Thoracic aorta (tissue), 2 donors: ENCODE results near the gene BICRA. TPM values are rescaled to one million over a fixed set of nuclear protein-coding genes. Genes with fewer than 3 reads are reported as not detected.
"Not testable (repeated sequence)": the region's sequence is repeated elsewhere in the genome, so short reads cannot be mapped to it uniquely, and the experiment has no call there.

ENCODE experiments used
- ATAC-seq: fragments of 150-250 bp; one replicate; pipeline ENCODE4 v1.8.0; 2017; ENCODE audit warnings: low read depth; ENCODE audit not compliant: insufficient number of reproducible peaks, low FRiP score
- DNase-seq: peaks from one replicate; pipeline ENCODE4 v3.0.0-alpha.2; 2020; ENCODE audit warnings: low spot score
- H3K27ac ChIP-seq, 2 donors: fragments of 200-600 bp; sonication (generic); 1 replicate in 1 of 2; 2 replicates in 1 of 2; pipeline ENCODE4 v1.5.1; 2016; ENCODE audit warnings: mild to moderate bottlenecking in 2 of 2, moderate library complexity in 2 of 2
- H3K27me3 ChIP-seq: fragments of 200-600 bp; sonication (generic); replicated peaks from 2 replicates; pipeline ENCODE4 v1.6.0; 2016; ENCODE audit warnings: mild to moderate bottlenecking; ENCODE audit not compliant: insufficient read depth
- H3K36me3 ChIP-seq: fragments of 200-600 bp; sonication (generic); one replicate; pipeline ENCODE4 v1.5.1; 2016
- H3K4me1 ChIP-seq, 2 donors: fragments of 200-600 bp; sonication (generic); 1 replicate in 1 of 2; 2 replicates in 1 of 2; pipeline versions ENCODE4 v1.5.1 to v1.6.0; 2016; ENCODE audit warnings: low read depth in 2 of 2, mild to moderate bottlenecking in 1 of 2; ENCODE audit not compliant: control insufficient read depth in 1 of 2
- H3K4me3 ChIP-seq: fragments of 200-600 bp; sonication (generic); 2 replicates; pipeline ENCODE4 v1.5.1; 2016; ENCODE audit warnings: mild to moderate bottlenecking
- H3K9me3 ChIP-seq: fragments of 200-600 bp; sonication (generic); 2 replicates; pipeline ENCODE4 v1.5.1; 2016
- CTCF ChIP-seq: fragments of 200-600 bp; sonication (generic); IDR thresholded peaks from one replicate; pipeline ENCODE4 v1.5.1; 2019; ENCODE audit warnings: antibody characterized with exemption
- total RNA-seq, 2 donors: library from RNA; depleted of rRNA; stranded (reverse); fragments of >200 nt; gene quantifications; one replicate each; pipeline versions ENCODE4 v1.1.0 to v1.2.3, GENCODE V29; 2016

The BICRA gene
- total RNA-seq, 2 donors from 2014 or later: 10.8 to 18.4 TPM

- Histone ChIP-seq H3K27ac (peak overlapping the region in 1 of 2 donors; percentile 98), H3K9me3 (no peaks in the 10 kb centered on the region), H3K4me1 (peaks cover 22% of the 10 kb centered on the region in 2 donors), H3K36me3 (peaks cover 40% of the 10 kb centered on the region), H3K27me3 (no peaks in the 10 kb centered on the region), H3K4me3 (no peak overlapping the region)
- no peak for ATAC-seq
- no peak for TF ChIP-seq CTCF
- no peak for DNase-seq
Observed at GRCh38 chr19:47740866-47741519, 132.1 kb downstream of the BICRA start.

- no peak for ATAC-seq
- peaks cover 34% of the 10 kb centered on the region for H3K36me3 ChIP-seq
- no peak for DNase-seq
- no peaks in the 10 kb centered on the region for H3K27me3 ChIP-seq
- H3K4me1 ChIP-seq: peaks cover 29% of the 10 kb centered on the region in 2 donors
- TF ChIP-seq CTCF: no peak
- no peak overlapping the region for H3K4me3 ChIP-seq
- H3K27ac ChIP-seq: peak overlapping the region; percentile 92 to 98
- H3K9me3 ChIP-seq: no peaks in the 10 kb centered on the region
Observed at GRCh38 chr19:47741544-47742140, 132.7 kb downstream of the BICRA start.

- no peak for ATAC-seq
- TF ChIP-seq CTCF: no peak
- Histone ChIP-seq H3K36me3 (peaks cover 36% of the 10 kb centered on the region), H3K9me3 (no peaks in the 10 kb centered on the region), H3K4me3 (peak overlapping the region; percentile 64), H3K4me1 (peaks cover 31 to 37% of the 10 kb centered on the region in 2 donors), H3K27me3 (no peaks in the 10 kb centered on the region), H3K27ac (peak overlapping the region; percentile 92 to 98)
- DNase-seq: no peak
Observed at GRCh38 chr19:47742634-47743033, 133.7 kb downstream of the BICRA start.

GRCh38 chr19:47745010-47745901, 136.3 kb downstream of the BICRA start, which contains the start of gene NOP53:
Gene NOP53, plus strand, starts transcription at chr19:47745546. Its CDS starts 14 bp downstream, at chr19:47745560.
- Histone ChIP-seq H3K36me3 (peaks cover 32% of the 10 kb centered on the region), H3K27ac (peak within 1 kb of the TSS; percentile 88 to 98), H3K4me3 (peak within 1 kb of the TSS; percentile 95), H3K27me3 (no peaks in the 10 kb centered on the region), H3K9me3 (no peaks in the 10 kb centered on the region), H3K4me1 (peaks cover 31 to 37% of the 10 kb centered on the region in 2 donors)
- ATAC-seq (peak; percentile 57), DNase-seq (peak; percentile 80)
- TF ChIP-seq CTCF: peak; percentile 28

- ATAC-seq, H3K27ac ChIP-seq, H3K9me3 ChIP-seq, H3K27me3 ChIP-seq, DNase-seq: not testable (repeated sequence)
- Histone ChIP-seq H3K36me3 (peaks cover 34% of the 10 kb centered on the region), H3K4me1 (peaks cover 31 to 37% of the 10 kb centered on the region in 2 donors), H3K4me3 (peak overlapping the region; percentile 95)
Observed at GRCh38 chr19:47746129-47746528, 137.2 kb downstream of the BICRA start.
